ENCODE measurements around the gene LUC7L3. TPM values are rescaled to one million over a fixed set of nuclear protein-coding genes. Genes with fewer than 3 reads are reported as not detected.
A peak's percentile ranks its signal among the peaks of the same experiment; 100 is the strongest.
"Not testable (repeated sequence)": the region's sequence is repeated elsewhere in the genome, so short reads cannot be mapped to it uniquely, and the experiment has no call there.

LUC7L3 gene
- total RNA-seq, 1 experiment from 2014 or later = 108 TPM

DNA sequence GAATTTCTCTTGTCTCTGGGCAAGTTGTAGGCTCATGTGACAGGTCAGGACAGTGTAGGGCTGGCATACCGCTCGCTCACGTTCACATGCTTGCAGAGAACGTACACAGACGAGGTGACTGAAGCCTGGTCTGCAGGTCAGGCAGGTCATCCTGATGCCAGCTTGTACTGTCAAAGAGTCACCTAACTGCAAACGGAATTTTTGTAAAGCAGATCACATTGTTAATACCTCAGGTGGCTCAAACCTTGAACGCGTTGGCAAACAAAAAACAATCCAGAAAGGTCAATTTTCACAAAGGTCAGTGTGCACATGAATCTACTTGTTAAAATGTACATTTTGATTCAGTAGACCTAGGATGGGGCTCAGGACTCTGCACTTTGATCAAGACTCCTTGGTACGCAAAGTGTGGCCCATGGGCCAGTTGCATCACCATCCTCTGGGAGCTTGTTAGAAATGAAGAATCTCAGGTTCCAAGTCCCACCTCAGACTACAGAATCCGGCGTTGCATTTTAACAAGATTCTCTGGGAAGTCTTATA is 40.3 kb upstream of the LUC7L3 start:
- Mint-ChIP-seq H3K9me3 (ENCODE audit: unreplicated experiment) (no peaks in the 10 kb centered on the region), H3K27me3 (ENCODE audit: insufficient read depth, unreplicated experiment) (no peaks in the 10 kb centered on the region), H3K4me3 (ENCODE audit: unreplicated experiment) (no peak overlapping the region), H3K27ac (ENCODE audit: low read depth, unreplicated experiment) (no peak overlapping the region), H3K4me1 (ENCODE audit: insufficient read depth, unreplicated experiment) (peaks cover 17% of the 10 kb centered on the region), H3K36me3 (ENCODE audit: insufficient read depth, unreplicated experiment) (peaks cover 73% of the 10 kb centered on the region)
- TF ChIP-seq, protein P1, sequence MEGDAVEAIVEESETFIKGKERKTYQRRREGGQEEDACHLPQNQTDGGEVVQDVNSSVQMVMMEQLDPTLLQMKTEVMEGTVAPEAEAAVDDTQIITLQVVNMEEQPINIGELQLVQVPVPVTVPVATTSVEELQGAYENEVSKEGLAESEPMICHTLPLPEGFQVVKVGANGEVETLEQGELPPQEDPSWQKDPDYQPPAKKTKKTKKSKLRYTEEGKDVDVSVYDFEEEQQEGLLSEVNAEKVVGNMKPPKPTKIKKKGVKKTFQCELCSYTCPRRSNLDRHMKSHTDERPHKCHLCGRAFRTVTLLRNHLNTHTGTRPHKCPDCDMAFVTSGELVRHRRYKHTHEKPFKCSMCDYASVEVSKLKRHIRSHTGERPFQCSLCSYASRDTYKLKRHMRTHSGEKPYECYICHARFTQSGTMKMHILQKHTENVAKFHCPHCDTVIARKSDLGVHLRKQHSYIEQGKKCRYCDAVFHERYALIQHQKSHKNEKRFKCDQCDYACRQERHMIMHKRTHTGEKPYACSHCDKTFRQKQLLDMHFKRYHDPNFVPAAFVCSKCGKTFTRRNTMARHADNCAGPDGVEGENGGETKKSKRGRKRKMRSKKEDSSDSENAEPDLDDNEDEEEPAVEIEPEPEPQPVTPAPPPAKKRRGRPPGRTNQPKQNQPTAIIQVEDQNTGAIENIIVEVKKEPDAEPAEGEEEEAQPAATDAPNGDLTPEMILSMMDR (IDR thresholded peaks at IDR 0.05; ENCODE audit: unreplicated experiment) = no peak
- intact Hi-C loops (cut with micrococcal nuclease) = no loop called here
- POLR2A ChIA-PET = interaction anchor here (0.7 to 1.6 kb wide), 3 partner anchors 12 to 128 kb away, joined by 3 to 5 read pairs (median 3); no protein-coding TSS in a partner anchor
- CTCF ChIA-PET = interaction anchor here (0.6 to 9.0 kb wide), 7 partner anchors 9 to 564 kb away, joined by 3 to 118 read pairs (median 3); partner anchors contain the start of gene ABCC3
- no peak for DNase-seq (ENCODE audit: unreplicated experiment)
- TSS peak; percentile 3 for BruUV-seq (replicated peaks)

DNA sequence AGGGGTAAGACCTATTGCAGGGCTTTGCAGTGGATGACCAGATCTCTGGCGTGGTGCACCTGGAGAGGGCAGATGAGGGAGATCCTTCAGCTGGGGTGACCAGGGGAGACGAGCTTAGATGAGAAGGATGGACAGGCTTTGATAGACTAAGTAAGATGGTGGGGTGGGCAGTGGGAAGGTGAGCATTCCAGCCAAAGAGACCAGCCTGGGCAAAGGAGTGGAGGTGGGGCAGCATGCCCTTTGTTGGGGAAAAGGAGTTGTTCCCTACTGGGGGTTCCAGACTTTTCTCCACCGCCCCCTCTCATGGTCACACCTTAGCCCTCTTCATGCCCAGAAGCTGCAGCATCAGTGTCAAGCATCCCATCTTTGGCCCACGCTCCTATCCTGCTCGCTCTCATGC is 39.3 kb upstream of the LUC7L3 start:
- H3K4me3 Mint-ChIP-seq (ENCODE audit: unreplicated experiment) = no peak overlapping the region
- ChIA-PET CTCF (interaction anchor here (0.6 to 9.0 kb wide), 9 partner anchors 13 to 181 kb away, joined by 3 to 118 read pairs (median 4); partner anchors contain the start of gene ABCC3), POLR2A (interaction anchor here (0.5 kb wide), 1 partner anchor 18 kb away, joined by 3 read pairs; no protein-coding TSS in a partner anchor)

DNA sequence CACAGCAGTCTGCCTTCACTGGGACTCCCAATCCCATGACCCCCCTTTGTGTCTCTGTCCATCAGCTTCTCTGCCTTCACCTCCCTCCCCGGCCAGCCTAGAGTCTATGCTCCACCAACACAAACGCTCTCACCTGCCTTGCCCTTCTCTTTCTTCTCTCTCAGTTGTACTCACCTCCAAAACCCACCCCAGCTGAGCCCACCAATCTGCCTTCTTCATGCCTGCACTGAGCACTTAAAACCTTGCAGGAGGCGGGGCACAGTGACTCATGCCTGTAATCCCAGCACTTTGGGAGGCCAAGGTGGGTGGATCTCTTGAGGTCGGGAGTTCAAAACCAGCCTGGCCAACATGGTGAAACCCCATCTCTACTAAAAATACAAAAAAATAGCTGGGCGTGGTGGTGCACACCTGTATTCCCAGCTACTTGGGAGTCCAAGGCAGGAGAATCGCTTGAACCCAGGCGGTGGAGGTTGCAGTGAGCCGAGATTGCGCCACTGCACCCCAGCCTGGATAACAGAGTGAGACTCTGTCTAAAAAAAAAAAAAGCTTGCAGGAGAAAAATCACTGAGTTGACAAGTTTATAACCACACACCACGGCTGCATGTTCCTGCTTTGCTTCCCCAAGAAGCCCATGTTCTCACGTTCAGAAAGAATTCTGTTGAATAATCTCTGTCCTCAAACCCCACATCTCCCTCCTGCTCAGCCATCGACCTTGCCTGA is 38.7 kb upstream of the LUC7L3 start:
- H3K4me3 Mint-ChIP-seq (ENCODE audit: unreplicated experiment); H3K9me3 Mint-ChIP-seq (ENCODE audit: unreplicated experiment); POLR2A ChIA-PET; DNase-seq (ENCODE audit: unreplicated experiment); H3K27me3 Mint-ChIP-seq (ENCODE audit: insufficient read depth, unreplicated experiment); BruUV-seq (replicated peaks): not testable (repeated sequence)
- Mint-ChIP-seq H3K27ac (ENCODE audit: low read depth, unreplicated experiment) (peak overlapping the region; percentile 32), H3K36me3 (ENCODE audit: insufficient read depth, unreplicated experiment) (peaks cover 75% of the 10 kb centered on the region), H3K4me1 (ENCODE audit: insufficient read depth, unreplicated experiment) (peaks cover 17% of the 10 kb centered on the region)
- CTCF ChIA-PET = interaction anchor here (0.6 to 9.0 kb wide), 9 partner anchors 14 to 182 kb away, joined by 3 to 118 read pairs (median 4); partner anchors contain the start of genes ABCC3 and SPATA20
- intact Hi-C loops (cut with micrococcal nuclease) = loop anchor here (1.0 to 5.0 kb wide), 2 partner anchors 50 to 133 kb away; partner anchors contain the start of gene SPATA20

More for the DNA sequence above, 39.3 kb upstream of the LUC7L3 start:
- TF ChIP-seq, protein P1 (IDR thresholded peaks at IDR 0.05; ENCODE audit: unreplicated experiment) = no peak
- Mint-ChIP-seq H3K27me3 (ENCODE audit: insufficient read depth, unreplicated experiment) (no peaks in the 10 kb centered on the region), H3K27ac (ENCODE audit: low read depth, unreplicated experiment) (no peak overlapping the region), H3K4me1 (ENCODE audit: insufficient read depth, unreplicated experiment) (peaks cover 17% of the 10 kb centered on the region), H3K36me3 (ENCODE audit: insufficient read depth, unreplicated experiment) (peaks cover 75% of the 10 kb centered on the region), H3K9me3 (ENCODE audit: unreplicated experiment) (no peaks in the 10 kb centered on the region)
- intact Hi-C loops (cut with micrococcal nuclease) = loop anchor here (5.0 kb wide), 1 partner anchor 133 kb away; the partner anchor contains the start of gene SPATA20
- BruUV-seq (replicated peaks) = no TSS peak
- no peak for DNase-seq (ENCODE audit: unreplicated experiment)

DNA sequence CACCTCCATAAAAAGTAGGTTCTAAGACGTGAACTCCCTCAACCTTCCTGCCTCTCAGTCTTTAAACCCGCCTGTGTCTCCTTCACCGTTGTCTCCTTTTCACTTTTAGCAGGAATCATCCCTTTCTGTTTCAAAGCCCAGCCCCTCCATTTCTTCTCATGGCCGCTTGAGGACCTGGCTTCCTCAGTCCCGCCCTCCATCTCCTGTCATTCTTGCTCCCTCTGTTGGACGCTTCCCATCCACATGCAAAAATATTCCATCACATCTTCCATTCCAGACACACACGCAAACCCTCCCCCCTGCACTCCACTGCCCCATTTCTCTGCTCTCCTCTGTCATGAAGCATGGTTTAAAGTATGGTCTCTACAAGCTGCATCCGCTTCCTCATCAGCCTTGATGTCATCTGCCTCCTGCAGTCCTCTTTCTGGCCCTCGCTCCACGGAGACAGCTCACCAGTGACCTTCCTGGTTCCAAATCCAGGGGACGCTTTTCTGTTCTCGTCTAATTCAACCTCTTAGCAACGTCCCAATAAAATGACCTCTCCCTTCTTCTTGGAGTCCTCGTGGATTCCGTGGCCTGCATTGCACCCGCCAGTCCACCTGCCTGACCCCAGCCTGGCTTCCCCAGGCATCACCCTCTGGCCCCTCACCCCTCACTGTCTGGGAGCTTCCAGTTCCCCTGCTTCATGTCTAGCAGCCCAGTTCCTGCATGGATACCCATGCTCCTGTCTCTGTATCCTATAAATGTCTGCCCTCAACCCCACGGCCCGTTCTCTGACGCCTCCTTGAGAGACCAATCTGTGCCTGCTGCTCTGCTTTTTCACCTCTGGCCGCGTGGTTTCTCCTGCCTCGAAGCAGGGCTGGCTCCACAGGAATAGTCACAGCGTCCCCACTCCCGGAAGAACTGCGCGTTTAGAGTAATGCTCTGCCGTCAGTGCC is 37.9 kb upstream of the LUC7L3 start:
- CTCF ChIA-PET = interaction anchor here (0.6 to 9.0 kb wide), 7 partner anchors 13 to 135 kb away, joined by 3 to 118 read pairs (median 3); partner anchors contain the start of genes ABCC3 and SPATA20
- intact Hi-C loops (cut with micrococcal nuclease) = loop anchor here (1.0 to 5.0 kb wide), 2 partner anchors 51 to 134 kb away; partner anchors contain the start of gene SPATA20
- Mint-ChIP-seq H3K4me1 (ENCODE audit: insufficient read depth, unreplicated experiment) (peaks cover 26% of the 10 kb centered on the region), H3K9me3 (ENCODE audit: unreplicated experiment) (no peaks in the 10 kb centered on the region), H3K27ac (ENCODE audit: low read depth, unreplicated experiment) (peak overlapping the region; percentile 32), H3K36me3 (ENCODE audit: insufficient read depth, unreplicated experiment) (peaks cover 73% of the 10 kb centered on the region), H3K4me3 (ENCODE audit: unreplicated experiment) (no peak overlapping the region), H3K27me3 (ENCODE audit: insufficient read depth, unreplicated experiment) (no peaks in the 10 kb centered on the region)
- peak; percentile 67 for DNase-seq (ENCODE audit: unreplicated experiment)
- POLR2A ChIA-PET = no interaction called here
- no TSS peak for BruUV-seq (replicated peaks)
- TF ChIP-seq, protein P1 (IDR thresholded peaks at IDR 0.05; ENCODE audit: unreplicated experiment) = peak; percentile 35

Data from MCF 10A (cell line).